Measurements from ENCODE around the gene PSMC5.

Gene PSMC5

DNA sequence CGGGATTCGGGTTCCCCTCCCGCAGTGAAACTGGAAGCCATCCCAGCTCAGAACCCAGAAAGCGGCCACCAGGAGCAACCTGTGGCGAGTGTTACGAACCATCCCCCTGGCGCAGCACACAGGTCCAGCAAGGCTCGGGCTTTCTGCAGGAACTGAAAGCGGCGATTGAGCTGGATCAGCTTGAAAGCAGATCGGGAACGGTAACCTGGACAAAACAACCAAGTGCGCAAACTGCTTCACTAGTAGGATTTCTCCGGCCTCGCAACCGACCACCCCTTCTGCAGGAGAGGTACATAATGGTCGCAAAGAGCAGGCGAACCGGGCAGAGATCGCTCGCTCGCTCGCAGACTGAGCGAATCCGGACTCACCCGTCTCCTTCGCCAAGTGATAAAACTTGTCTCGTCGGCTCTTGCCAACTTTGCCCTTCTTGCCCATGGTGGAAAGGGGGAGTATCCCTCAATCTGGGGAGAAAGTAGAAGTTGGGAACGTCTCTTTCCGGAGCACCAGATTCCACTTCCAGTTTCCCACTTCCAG, 696 bp upstream of the PSMC5 start:
- peak overlapping the region; percentile 88 for H3K4me3 ChIP-seq (ENCODE audit: low read length)
- peak; percentile 26 for DNase-seq (ENCODE audit: low read depth)
- TF ChIP-seq, protein P1, sequence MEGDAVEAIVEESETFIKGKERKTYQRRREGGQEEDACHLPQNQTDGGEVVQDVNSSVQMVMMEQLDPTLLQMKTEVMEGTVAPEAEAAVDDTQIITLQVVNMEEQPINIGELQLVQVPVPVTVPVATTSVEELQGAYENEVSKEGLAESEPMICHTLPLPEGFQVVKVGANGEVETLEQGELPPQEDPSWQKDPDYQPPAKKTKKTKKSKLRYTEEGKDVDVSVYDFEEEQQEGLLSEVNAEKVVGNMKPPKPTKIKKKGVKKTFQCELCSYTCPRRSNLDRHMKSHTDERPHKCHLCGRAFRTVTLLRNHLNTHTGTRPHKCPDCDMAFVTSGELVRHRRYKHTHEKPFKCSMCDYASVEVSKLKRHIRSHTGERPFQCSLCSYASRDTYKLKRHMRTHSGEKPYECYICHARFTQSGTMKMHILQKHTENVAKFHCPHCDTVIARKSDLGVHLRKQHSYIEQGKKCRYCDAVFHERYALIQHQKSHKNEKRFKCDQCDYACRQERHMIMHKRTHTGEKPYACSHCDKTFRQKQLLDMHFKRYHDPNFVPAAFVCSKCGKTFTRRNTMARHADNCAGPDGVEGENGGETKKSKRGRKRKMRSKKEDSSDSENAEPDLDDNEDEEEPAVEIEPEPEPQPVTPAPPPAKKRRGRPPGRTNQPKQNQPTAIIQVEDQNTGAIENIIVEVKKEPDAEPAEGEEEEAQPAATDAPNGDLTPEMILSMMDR (IDR thresholded peaks at IDR 0.05; ENCODE audit: insufficient read depth, low read depth, low read length, missing control alignments), result peak; percentile 16

DNA sequence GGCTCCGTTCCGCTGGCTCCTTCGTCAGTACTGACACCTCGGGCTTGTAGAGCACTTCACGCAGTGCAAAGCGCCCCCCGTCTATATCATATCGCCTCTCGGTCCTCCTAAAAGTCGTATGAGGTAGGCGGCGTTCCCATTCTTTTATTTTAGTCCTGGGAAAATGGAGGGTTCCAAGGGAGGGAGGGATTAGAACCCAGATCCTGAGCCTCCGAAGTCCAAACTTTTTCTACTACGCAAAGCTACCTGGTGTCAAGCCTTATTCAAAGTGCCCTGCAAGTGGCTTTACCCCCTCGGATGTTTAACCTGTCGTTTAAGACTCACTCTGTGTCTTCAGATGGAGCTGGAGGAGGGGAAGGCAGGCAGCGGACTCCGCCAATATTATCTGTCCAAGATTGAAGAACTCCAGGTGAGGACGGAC, 580 bp downstream of the PSMC5 start:
- H3K4me3 ChIP-seq (ENCODE audit: low read length), result peak overlapping the region; percentile 88
- TF ChIP-seq, protein P1 (IDR thresholded peaks at IDR 0.05; ENCODE audit: insufficient read depth, low read depth, low read length, missing control alignments), result no peak
- DNase-seq (ENCODE audit: low read depth), result no peak

DNA sequence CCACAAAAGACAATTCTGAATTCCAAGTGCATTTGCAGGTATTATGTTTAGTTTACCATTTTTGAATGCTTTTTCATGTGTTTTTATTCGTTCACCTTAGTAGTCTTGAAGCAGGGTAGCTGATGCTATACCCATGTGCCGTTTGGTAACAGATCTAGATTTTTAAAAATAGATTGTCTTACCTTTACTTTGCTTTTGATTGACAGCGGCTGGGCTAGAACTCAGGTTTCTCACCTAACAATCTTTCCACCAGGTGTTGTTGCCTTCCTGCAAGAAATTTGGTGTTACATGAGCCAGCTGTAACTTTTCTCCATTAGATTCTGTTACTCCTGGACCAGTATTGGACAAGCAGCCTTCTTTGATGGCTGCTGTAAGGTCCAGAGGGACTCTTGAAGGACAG, 1.7 kb downstream of the PSMC5 start:
- no peak for DNase-seq (ENCODE audit: low read depth)
- peak overlapping the region; percentile 88 for H3K4me3 ChIP-seq (ENCODE audit: low read length)
- TF ChIP-seq, protein P1 (IDR thresholded peaks at IDR 0.05; ENCODE audit: insufficient read depth, low read depth, low read length, missing control alignments), result no peak

DNA sequence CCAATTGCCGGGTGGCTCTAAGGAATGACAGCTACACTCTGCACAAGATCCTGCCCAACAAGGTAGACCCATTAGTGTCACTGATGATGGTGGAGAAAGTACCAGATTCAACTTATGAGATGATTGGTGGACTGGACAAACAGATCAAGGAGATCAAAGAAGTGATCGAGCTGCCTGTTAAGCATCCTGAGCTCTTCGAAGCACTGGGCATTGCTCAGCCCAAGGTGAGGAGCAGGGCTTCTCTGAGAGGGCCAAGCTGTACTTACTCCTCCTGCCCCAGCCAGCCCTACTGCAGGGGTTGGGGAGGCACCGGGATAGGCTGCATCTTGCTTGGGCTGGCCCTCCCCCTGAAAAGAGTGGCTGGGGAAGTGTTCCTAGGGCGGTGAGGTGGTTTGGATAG, 3.0 kb downstream of the PSMC5 start:
- no peak overlapping the region for H3K4me3 ChIP-seq (ENCODE audit: low read length)
- no peak for DNase-seq (ENCODE audit: low read depth)
- TF ChIP-seq, protein P1 (IDR thresholded peaks at IDR 0.05; ENCODE audit: insufficient read depth, low read depth, low read length, missing control alignments), result no peak

DNA sequence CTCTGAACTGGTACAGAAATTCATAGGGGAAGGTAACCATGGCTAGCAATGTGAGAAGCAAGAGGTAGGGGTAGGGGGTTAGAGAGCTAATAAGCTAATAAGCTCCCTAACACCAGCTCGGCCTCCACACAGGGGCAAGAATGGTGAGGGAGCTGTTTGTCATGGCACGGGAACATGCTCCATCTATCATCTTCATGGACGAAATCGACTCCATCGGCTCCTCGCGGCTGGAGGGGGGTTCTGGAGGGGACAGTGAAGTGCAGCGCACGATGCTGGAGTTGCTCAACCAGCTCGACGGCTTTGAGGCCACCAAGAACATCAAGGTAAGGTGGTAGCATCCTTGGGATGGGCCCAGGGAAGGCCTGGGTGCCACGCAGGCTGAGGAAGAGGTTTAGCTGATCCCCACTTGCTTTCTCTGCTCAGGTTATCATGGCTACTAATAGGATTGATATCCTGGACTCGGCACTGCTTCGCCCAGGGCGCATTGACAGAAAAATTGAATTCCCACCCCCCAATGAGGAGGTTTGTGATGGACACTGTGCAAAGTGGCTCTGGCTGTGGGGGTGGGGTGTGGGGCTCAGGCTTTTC, 3.8 kb downstream of the PSMC5 start:
- DNase-seq (ENCODE audit: low read depth), result no peak
- TF ChIP-seq, protein P1 (IDR thresholded peaks at IDR 0.05; ENCODE audit: insufficient read depth, low read depth, low read length, missing control alignments), result no peak
- H3K4me3 ChIP-seq (ENCODE audit: low read length), result no peak overlapping the region

DNA sequence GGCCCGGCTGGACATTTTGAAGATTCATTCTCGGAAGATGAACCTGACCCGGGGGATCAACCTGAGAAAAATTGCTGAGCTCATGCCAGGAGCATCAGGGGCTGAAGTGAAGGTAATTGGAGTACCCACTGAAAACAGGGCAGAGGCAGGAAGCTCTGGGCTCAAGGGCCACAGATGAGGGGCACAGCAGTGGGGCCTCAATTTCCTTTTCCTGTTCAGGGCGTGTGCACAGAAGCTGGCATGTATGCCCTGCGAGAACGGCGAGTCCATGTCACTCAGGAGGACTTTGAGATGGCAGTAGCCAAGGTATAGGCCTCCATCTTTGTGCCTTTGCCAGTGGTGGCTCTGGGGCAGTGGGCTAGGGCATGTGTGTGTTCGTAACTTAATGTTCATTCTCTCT, 4.3 kb downstream of the PSMC5 start:
- H3K4me3 ChIP-seq (ENCODE audit: low read length), result no peak overlapping the region
- TF ChIP-seq, protein P1 (IDR thresholded peaks at IDR 0.05; ENCODE audit: insufficient read depth, low read depth, low read length, missing control alignments), result no peak

DNA sequence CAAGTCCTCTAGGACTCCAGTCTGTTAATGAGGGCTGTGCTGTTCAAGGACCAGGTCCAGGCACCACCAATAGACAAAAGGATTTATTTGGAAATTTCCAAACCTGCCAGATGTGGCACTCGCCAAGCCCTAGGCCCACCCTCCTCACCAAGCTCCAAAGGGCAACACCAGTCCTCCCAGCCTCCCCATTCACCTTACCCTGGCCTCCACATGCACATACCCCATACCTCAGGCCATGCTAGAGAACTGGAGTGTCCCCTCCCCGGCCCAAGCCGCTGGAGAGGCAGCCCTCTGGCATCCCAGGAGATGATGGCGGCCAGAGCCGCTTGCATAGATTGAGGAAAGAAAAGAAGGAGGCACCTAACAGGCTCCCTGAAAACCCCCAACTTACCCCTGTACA, 4.8 kb downstream of the PSMC5 start:
- TF ChIP-seq, protein P1 (IDR thresholded peaks at IDR 0.05; ENCODE audit: insufficient read depth, low read depth, low read length, missing control alignments), result no peak
- no peak overlapping the region for H3K4me3 ChIP-seq (ENCODE audit: low read length)
- DNase-seq (ENCODE audit: low read depth), result no peak

More for the DNA sequence above, 4.3 kb downstream of the PSMC5 start:
- no peak for DNase-seq (ENCODE audit: low read depth)
